HG02981 (cell line): ENCODE results near the gene STK32B.
"Not testable (repeated sequence)": the region's sequence is repeated elsewhere in the genome, so short reads cannot be mapped to it uniquely, and the experiment has no call there.

Experiments
- ATAC-seq: cut with Tn5 transposase; IDR thresholded peaks from one replicate; pipeline ENCODE4 v1.9.1; 2021; ENCODE audit warnings: mild to moderate bottlenecking, moderate library complexity; ENCODE audit not compliant: unreplicated experiment

Gene STK32B

GRCh38 chr4:5423670-5424069 lies 372.4 kb downstream of the STK32B start:
- no peak for ATAC-seq

- no peak for ATAC-seq
Observed at GRCh38 chr4:5424211-5424610, 372.9 kb downstream of the STK32B start.

DNA sequence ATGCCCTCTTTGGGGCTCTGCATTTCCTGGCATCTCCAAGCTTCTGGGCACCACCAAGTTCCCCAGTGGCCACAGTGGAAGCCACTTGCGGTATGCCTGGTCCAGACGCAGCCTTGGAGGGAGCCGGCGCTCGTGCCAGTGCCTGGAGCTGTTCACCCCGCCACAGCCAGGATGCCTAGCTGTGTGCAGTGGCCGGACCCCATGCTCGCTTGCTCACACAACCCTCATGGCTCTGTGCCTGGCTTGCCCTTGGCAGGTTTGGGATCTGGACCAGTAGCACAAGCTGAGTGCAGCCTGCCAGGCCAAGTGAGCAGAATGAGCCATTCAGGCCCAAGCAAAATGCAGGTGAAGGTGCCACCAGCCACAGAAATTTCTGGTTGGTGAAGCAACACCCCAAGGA lies 373.6 kb downstream of the STK32B start:
- ATAC-seq, result no peak

- no peak for ATAC-seq
Observed at GRCh38 chr4:5429747-5430146, 378.5 kb downstream of the STK32B start.

DNA sequence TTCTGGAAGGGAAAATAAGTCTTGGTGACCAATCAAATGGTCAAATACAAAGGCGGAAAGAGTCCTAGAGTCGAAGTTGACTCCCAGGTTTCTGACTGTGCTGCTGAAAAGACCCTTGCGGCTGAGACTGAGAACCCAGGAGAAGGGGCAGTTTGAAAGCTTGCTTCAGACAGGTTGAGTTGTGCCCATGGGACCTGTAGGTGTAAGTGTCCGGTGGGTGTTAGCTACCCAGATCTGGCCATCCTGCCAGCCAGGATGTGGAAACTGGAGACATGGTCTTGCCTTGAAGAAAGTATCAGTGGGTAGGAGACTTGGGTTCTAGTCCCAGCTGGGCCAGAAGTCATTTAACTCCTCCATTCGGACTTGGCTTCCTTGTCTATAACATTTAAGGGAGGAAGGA lies 381.9 kb downstream of the STK32B start:
- ATAC-seq, result no peak

- ATAC-seq, result no peak
Observed at GRCh38 chr4:5435201-5435600, 383.9 kb downstream of the STK32B start.

DNA sequence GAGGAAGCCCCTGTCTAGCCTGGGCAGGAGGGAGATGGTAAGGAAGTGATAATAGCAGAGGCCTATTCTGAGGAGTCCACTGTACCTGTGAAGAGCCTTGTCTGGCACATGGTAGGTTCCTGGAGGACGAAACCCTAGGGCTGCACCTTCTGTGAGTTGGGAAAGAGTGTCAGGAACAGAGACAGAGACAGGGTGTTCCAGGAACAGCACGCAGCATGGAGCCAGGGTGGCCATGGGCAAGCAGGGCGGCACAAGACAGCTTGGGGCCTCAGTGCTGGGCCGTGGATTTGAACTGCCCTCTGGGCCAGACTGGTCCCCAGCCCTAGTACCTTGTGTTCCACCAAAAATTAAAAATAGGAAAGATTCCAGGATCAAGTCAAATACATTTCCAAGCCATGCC lies 384.5 kb downstream of the STK32B start:
- no peak for ATAC-seq

DNA sequence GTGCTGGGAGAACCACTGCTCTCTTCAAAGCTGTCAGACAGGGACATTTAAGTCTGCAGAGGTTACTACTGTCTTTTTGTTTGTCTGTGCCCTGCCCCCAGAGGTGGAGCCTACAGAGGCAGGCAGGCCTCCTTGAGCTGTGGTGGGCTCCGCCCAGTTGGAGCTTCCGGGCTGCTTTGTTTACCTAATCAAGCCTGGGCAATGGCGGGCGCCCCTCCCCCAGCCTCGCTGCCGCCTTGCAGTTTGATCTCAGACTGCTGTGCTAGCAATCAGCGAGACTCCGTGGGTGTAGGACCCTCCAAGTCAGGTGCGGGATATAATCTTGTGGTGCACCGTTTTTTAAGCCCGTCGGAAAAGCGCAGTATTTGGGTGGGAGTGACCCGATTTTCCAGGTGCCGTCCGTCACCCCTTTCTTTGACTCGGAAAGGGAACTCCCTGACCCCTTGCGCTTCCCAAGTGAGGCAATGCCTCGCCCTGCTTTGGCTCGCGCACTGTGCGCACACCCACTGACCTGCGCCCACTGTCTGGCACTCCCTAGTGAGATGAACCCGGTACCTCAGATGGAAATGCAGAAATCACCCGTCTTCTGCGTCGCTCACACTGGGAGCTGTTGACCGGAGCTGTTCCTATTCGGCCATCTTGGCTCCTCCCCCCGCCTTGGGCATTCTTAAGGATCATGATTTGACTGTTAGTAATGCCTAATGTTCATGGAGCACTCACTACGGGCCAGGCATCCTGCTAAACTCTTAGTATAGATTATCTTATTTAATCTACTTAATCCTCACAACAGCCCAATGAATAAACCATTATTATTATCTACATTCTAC lies 392.9 kb downstream of the STK32B start:
- ATAC-seq, result not testable (repeated sequence)

GRCh38 chr4:5444918-5445517 lies 393.7 kb downstream of the STK32B start:
- ATAC-seq, result no peak

GRCh38 chr4:5446595-5447226 lies 395.4 kb downstream of the STK32B start:
- ATAC-seq, result no peak

DNA sequence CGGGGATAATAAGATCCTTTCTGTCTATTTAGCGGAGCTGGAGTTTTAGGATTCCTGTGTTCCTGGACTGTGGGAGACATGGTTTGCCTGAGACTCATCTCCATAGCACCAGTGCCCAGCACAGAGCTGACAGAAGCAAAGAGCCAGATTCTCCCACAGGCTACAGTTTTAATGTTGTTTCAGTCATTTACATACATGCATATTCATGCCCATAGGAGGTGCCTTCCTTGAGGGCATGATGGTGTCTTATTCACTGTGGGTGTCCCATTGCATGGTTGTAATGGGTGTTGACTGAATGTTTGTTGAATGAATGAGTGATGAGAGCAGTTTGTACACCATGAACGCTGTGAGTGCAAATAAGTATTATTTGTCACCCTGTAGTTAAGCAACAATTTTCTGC lies 396.5 kb downstream of the STK32B start:
- no peak for ATAC-seq

- no peak for ATAC-seq
Observed at GRCh38 chr4:5448221-5448620, 396.9 kb downstream of the STK32B start.

- ATAC-seq, result no peak
Observed at GRCh38 chr4:5451243-5451642, 400.0 kb downstream of the STK32B start.

GRCh38 chr4:5452156-5452555 lies 400.9 kb downstream of the STK32B start:
- no peak for ATAC-seq

- ATAC-seq, result no peak
Observed at GRCh38 chr4:5455003-5455585, 403.8 kb downstream of the STK32B start.

DNA sequence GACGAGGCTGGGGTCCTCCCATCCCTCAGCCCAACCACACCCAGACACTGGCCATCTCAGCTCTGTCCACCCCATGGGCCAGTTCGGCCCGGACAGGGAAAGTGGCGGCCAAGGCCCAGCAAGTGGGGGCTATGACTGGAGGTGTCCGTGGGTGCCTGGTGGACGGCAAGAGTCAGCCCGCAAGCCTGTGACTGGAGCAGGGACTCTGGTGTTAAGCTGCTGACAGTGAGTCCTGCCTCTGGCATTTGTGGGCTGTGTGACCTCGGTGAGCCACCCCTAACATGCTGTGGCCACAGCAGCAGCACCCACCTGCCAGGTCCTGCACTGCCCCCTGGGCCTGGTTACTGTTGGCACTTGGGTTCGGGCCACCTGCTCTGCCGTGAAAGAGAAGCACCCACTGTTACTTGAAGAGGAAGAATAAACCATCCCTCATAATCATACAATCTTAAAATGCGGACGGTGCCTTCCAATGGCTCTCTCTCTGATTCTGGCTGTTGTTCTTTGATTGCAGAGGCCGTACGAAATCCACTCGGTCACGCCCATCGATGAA lies 405.1 kb downstream of the STK32B start:
- ATAC-seq, result no peak

GRCh38 chr4:5458676-5459075 lies 407.4 kb downstream of the STK32B start:
- ATAC-seq, result no peak

DNA sequence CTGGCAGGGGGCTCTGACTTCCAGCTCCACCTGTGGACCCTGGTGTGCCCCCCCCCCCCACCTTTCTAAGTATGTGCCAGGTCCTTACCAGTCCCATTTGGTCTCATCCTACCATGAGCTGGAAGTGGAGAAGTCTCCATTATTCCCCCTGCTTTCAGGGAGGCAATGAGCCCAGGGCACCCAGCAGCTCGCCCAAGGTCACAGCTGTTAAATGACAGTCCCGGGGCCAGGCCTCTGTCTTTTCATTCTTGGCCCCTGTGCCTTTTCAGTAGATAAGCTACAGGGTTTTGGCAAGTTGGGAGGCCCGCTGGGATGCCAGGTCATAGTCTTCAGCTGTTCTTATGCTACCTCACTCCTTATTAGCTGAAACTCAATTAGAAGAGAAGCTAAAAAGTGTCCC lies 408.0 kb downstream of the STK32B start:
- no peak for ATAC-seq

GRCh38 chr4:5460106-5460801 lies 409.0 kb downstream of the STK32B start:
- ATAC-seq, result no peak

GRCh38 chr4:5461477-5461876 lies 410.2 kb downstream of the STK32B start:
- ATAC-seq, result no peak
